ENCODE results near the gene DDX18.
"Not testable (repeated sequence)": the region's sequence is repeated elsewhere in the genome, so short reads cannot be mapped to it uniquely, and the experiment has no call there.

Gene DDX18

DNA sequence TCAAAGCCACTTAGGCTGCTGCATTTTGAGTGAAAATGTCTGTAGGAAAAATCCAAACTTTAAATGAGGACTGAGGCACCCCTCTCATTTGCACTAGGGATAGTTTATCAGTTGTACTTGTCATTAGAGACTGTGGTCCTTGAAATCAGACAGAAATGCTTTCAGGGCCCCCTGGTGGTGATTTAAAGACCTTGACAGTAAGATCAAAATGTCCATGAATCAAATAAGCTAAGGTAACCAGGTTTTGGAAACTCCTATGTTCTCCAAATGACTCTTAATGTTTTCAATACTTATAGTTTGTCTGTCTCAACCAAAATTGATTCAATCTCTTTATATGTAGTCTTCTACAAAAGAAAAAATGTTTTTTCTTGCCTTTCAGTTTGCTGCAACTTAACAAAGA lies 28.8 kb upstream of the DDX18 start:
- in situ Hi-C loops (cut with MboI; ENCODE audit: low pct_unique_long_range_greater_than_20kb, low sequenced_read_pairs, unreplicated experiment) = no loop called here
- DNase-seq (ENCODE audit: low spot score) = peak; percentile 48
- TF ChIP-seq, protein P1, sequence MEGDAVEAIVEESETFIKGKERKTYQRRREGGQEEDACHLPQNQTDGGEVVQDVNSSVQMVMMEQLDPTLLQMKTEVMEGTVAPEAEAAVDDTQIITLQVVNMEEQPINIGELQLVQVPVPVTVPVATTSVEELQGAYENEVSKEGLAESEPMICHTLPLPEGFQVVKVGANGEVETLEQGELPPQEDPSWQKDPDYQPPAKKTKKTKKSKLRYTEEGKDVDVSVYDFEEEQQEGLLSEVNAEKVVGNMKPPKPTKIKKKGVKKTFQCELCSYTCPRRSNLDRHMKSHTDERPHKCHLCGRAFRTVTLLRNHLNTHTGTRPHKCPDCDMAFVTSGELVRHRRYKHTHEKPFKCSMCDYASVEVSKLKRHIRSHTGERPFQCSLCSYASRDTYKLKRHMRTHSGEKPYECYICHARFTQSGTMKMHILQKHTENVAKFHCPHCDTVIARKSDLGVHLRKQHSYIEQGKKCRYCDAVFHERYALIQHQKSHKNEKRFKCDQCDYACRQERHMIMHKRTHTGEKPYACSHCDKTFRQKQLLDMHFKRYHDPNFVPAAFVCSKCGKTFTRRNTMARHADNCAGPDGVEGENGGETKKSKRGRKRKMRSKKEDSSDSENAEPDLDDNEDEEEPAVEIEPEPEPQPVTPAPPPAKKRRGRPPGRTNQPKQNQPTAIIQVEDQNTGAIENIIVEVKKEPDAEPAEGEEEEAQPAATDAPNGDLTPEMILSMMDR (IDR thresholded peaks at IDR 0.05; ENCODE audit: extremely low read depth, insufficient read depth, missing control alignments) = peak; percentile 69

DNA sequence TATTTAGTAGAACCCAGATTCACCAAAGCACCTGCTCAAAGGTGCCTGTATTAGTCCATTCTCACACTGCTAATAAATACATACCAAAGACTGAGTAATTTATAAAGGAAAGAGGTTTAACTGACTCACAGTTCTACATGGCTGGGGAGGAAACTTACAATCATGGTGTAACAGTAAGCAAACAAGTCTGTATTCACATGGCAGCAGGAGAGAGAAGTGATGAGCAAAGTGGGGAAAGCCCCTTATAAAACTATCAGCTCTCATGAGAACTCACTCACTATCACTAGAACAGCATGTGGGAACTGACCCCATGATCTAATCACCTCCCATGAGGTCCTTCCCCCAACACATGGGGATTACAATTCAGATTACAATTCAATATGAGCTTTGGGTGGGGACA lies 28.0 kb upstream of the DDX18 start:
- TF ChIP-seq, protein P1 (IDR thresholded peaks at IDR 0.05; ENCODE audit: extremely low read depth, insufficient read depth, missing control alignments) = no peak
- no peak for DNase-seq (ENCODE audit: low spot score)
- in situ Hi-C loops (cut with MboI; ENCODE audit: low pct_unique_long_range_greater_than_20kb, low sequenced_read_pairs, unreplicated experiment) = no loop called here

DNA sequence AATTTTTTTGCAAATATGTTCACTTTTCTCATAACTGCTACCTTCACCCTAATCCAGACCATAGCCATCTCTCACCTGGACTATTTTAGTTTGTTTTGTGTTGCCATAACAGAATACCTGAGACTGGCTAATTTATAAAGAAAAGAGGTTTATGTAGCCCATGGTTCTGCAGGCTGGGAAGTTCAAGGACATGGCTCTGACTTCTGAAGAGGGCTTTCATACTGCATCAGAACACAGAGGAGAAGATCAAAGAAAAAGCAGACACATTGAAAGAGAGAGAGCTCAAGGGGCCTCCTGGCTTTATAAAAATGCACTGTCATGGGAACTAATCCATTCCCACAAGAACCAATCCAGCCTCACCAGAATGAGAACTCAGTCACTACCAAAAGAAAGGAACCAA lies 25.0 kb upstream of the DDX18 start:
- TF ChIP-seq, protein P1 (IDR thresholded peaks at IDR 0.05; ENCODE audit: extremely low read depth, insufficient read depth, missing control alignments) = no peak
- in situ Hi-C loops (cut with MboI; ENCODE audit: low pct_unique_long_range_greater_than_20kb, low sequenced_read_pairs, unreplicated experiment) = no loop called here
- DNase-seq (ENCODE audit: low spot score) = no peak

DNA sequence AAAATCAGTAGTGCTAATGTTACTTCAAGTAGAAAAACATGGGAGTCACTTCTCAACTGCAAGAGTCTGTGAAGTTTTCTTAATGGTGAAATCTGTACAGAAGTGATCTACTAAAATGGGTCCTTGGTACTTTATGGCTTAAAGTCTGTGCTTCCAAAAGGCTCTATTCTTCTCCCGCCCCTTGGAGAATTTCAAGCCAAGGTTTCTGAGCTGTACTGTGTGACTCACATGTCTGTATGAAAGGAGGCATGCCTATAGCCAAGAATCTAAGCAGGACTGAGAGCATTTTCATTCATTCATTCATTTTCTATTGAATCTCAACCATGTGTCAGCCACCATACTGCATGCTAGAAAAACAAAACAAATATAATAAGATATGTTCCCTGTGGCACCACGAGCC lies 19.8 kb upstream of the DDX18 start:
- TF ChIP-seq, protein P1 (IDR thresholded peaks at IDR 0.05; ENCODE audit: extremely low read depth, insufficient read depth, missing control alignments) = no peak
- in situ Hi-C loops (cut with MboI; ENCODE audit: low pct_unique_long_range_greater_than_20kb, low sequenced_read_pairs, unreplicated experiment) = no loop called here
- no peak for DNase-seq (ENCODE audit: low spot score)

DNA sequence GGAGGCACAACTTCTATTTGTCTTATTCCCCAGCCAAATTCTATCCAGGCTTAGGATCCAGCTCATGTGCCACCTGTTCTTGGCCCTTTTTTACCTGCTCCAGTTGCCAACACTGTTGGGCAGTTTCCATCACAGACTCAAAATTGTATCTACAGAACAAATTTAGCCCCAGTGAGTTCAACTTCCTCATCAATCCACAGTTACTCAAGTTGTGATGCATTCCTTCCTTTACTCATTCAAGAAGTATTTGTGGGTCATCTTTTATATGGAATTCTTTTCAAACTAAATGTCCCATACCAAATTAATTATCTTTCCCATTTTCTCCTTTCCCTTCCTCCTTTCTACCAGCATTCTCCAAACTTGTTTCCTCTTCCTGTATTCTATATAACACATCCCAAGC lies 12.7 kb upstream of the DDX18 start:
- DNase-seq (ENCODE audit: low spot score) = no peak
- TF ChIP-seq, protein P1 (IDR thresholded peaks at IDR 0.05; ENCODE audit: extremely low read depth, insufficient read depth, missing control alignments) = no peak
- in situ Hi-C loops (cut with MboI; ENCODE audit: low pct_unique_long_range_greater_than_20kb, low sequenced_read_pairs, unreplicated experiment) = no loop called here

DNA sequence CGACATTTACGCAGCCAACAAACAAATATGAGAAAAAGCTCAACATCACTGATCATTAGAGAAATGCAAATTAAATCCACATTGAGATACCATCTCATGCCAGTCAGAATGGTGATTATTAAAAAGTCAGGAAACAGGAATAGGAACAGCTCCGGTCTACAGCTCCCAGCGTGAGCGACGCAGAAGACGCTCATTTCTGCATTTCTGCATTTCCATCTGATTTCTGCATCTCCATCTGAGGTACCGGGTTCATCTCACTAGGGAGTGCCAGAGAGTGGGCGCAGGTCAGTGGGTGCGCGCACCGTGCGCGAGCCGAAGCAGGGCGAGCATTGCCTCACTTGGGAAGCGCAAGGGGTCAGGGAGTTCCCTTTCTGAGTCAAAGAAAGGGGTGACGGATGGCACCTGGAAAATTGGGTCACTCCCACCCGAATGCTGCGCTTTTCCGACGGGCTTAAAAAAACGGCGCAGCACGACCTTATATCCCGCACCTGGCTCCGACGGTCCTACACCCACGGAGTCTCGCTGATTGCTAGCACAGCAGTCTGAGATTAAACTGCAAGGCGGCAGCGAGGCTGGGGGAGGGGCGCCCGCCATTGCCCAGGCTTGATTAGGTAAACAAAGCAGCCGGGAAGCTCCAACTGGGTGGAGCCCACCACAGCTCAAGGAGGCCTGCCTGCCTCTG lies 10.7 kb upstream of the DDX18 start:
- in situ Hi-C loops (cut with MboI; ENCODE audit: low pct_unique_long_range_greater_than_20kb, low sequenced_read_pairs, unreplicated experiment) = not testable (repeated sequence)

DNA sequence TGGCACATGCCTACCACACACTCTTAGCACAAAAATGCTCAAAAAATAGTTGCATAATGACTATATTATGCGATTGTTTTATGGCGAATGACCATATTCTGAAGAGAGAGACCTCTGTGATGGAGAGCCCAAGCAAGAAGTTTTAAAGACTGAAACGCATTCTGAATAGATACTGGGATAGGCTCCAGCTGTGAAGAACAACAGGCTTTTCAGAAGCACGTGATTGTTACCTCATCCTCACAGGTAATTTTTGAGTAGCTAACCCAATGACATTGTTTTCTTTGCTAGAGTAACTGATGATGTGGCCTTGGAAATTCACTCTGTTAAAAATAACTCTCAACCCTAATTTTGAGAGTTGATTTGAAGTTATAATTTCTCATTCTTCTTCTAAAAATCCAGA lies 2.0 kb upstream of the DDX18 start:
- TF ChIP-seq, protein P1 (IDR thresholded peaks at IDR 0.05; ENCODE audit: extremely low read depth, insufficient read depth, missing control alignments) = no peak
- no peak for DNase-seq (ENCODE audit: low spot score)
- in situ Hi-C loops (cut with MboI; ENCODE audit: low pct_unique_long_range_greater_than_20kb, low sequenced_read_pairs, unreplicated experiment) = no loop called here

More for the DNA sequence above, 10.7 kb upstream of the DDX18 start:
- not testable (repeated sequence) for DNase-seq (ENCODE audit: low spot score)

All from GM13977 (cell line).